GM21786 (cell line): Measurements from ENCODE around the gene NSUN7.

Source experiments
- ATAC-seq: cut with Tn5 transposase; IDR thresholded peaks from one replicate; pipeline ENCODE4 v1.9.1; 2021; ENCODE audit not compliant: unreplicated experiment

The NSUN7 gene

GRCh38 chr4:40734497-40734896, 15.3 kb upstream of the NSUN7 start:
- ATAC-seq: no peak

- ATAC-seq: no peak
Measured at GRCh38 chr4:40736910-40737309, 12.8 kb upstream of the NSUN7 start.

- ATAC-seq: no peak
Measured at GRCh38 chr4:40737879-40738278, 11.9 kb upstream of the NSUN7 start.

GRCh38 chr4:40739347-40739746, 10.4 kb upstream of the NSUN7 start:
- no peak for ATAC-seq

- no peak for ATAC-seq
Measured at GRCh38 chr4:40744218-40744617, 5.5 kb upstream of the NSUN7 start.

- no peak for ATAC-seq
Measured at GRCh38 chr4:40745285-40745984, 4.3 kb upstream of the NSUN7 start.

GRCh38 chr4:40747207-40747835, 2.4 kb upstream of the NSUN7 start:
- ATAC-seq: no peak

- no peak for ATAC-seq
Measured at GRCh38 chr4:40750461-40751258, 905 bp downstream of the NSUN7 start.

- ATAC-seq: no peak
Measured at GRCh38 chr4:40755616-40756015, 5.9 kb downstream of the NSUN7 start.

GRCh38 chr4:40763228-40763716, 13.5 kb downstream of the NSUN7 start:
- peak; percentile 99 for ATAC-seq

- no peak for ATAC-seq
Measured at GRCh38 chr4:40769266-40769665, 19.5 kb downstream of the NSUN7 start.

- ATAC-seq: no peak
Measured at GRCh38 chr4:40778090-40778489, 28.3 kb downstream of the NSUN7 start.

GRCh38 chr4:40782876-40783275, 33.1 kb downstream of the NSUN7 start:
- no peak for ATAC-seq

- no peak for ATAC-seq
Measured at GRCh38 chr4:40785727-40786126, 36.0 kb downstream of the NSUN7 start.

- no peak for ATAC-seq
Measured at GRCh38 chr4:40788331-40788730, 38.6 kb downstream of the NSUN7 start.

- no peak for ATAC-seq
Measured at GRCh38 chr4:40789031-40789430, 39.3 kb downstream of the NSUN7 start.

- ATAC-seq: no peak
Measured at GRCh38 chr4:40789771-40790170, 40.0 kb downstream of the NSUN7 start.

GRCh38 chr4:40800064-40800463, 50.3 kb downstream of the NSUN7 start:
- ATAC-seq: peak; percentile 91

GRCh38 chr4:40804598-40804997, 54.8 kb downstream of the NSUN7 start:
- no peak for ATAC-seq

GRCh38 chr4:40808926-40809457, 59.2 kb downstream of the NSUN7 start:
- ATAC-seq: no peak

- ATAC-seq: no peak
Measured at GRCh38 chr4:40811956-40812355, 62.2 kb downstream of the NSUN7 start.

- ATAC-seq: no peak
Measured at GRCh38 chr4:40812386-40812785, 62.6 kb downstream of the NSUN7 start.
